NCI-H2029 treated with DMSO at 0.1 percent for 48 hours (cell line): ENCODE data around the gene IL1RAPL2.
"Not testable (repeated sequence)": the region's sequence is repeated elsewhere in the genome, so short reads cannot be mapped to it uniquely, and the experiment has no call there.

Source experiments
- DNase-seq: peaks from one replicate; lab custom pipeline; 2025; lab: John Stamatoyannopoulos, UW

Gene IL1RAPL2

DNA sequence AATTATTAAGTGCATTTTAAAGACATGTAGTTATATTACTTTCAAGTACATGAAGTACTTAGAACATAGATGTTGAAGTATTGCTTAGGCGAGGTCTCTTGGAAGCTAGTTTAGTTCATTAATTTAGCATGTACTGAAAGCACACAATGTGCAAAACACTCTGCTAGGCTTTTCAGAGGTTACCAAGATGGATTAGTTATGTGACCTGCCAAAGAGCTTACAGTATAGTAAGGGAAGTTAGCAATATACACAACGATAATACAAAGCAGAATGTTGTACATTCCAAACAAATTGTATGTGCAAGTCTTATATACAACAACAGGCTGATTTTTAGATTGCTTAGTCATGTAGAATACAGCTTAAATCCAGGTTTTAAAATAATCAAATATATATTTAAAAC lies 1137.9 kb downstream of the IL1RAPL2 start:
- no peak for DNase-seq

DNA sequence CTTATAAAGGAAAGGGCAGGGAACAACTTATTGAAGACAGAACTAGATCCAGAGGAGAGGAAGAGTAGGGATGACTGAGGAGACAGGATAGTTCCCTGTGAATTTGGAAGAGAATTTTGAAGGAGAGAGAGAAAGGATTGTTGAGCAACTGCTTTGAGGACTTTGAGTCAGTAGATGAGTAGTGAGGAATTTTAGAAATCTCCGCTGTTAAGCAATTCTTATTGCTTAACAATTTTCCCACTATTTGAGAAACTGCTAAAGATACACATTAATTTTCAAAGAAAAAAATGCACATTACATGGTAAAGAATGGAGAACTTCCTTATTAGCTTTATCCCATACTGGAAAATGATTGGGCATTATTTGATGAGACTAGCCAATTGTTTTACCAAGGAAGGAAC lies 1140.0 kb downstream of the IL1RAPL2 start:
- no peak for DNase-seq

DNA sequence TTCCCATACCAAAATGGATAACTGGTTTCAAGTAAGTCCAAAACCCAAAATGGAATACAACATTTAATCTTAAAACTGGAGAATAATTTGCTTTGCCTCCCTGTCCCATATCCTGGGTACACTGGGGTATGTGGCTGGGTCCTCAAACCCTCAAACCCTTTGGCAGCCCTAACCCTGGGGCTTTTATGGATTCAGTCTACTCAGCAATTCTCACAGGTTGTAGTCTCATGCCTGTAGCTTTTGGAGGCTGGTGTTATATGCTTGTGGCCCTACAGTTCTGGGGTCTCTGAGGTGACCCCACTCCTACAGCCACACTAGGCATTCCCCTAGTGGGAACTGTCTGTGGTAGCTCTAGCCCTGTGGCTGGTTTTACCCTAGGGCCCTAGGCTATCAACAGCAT lies 1145.8 kb downstream of the IL1RAPL2 start:
- DNase-seq, result no peak

DNA sequence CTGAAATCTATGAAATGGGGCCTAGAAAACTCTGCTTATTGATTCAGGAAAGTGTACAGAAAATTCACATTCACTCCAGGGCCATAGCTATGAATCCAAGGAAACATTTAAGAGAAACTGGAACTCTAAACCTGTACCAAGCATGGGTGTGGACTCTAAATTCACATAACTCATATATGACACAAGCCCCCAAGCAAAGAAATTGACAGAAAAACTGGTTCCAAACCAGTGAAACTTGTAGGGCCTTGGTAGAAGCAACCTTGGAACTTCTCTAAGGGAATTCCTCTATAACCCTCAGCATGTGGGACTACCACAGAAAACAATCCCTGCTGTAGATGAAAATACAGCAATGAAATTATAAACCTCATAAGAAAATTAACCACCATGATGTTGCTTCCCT lies 1149.7 kb downstream of the IL1RAPL2 start:
- no peak for DNase-seq

DNA sequence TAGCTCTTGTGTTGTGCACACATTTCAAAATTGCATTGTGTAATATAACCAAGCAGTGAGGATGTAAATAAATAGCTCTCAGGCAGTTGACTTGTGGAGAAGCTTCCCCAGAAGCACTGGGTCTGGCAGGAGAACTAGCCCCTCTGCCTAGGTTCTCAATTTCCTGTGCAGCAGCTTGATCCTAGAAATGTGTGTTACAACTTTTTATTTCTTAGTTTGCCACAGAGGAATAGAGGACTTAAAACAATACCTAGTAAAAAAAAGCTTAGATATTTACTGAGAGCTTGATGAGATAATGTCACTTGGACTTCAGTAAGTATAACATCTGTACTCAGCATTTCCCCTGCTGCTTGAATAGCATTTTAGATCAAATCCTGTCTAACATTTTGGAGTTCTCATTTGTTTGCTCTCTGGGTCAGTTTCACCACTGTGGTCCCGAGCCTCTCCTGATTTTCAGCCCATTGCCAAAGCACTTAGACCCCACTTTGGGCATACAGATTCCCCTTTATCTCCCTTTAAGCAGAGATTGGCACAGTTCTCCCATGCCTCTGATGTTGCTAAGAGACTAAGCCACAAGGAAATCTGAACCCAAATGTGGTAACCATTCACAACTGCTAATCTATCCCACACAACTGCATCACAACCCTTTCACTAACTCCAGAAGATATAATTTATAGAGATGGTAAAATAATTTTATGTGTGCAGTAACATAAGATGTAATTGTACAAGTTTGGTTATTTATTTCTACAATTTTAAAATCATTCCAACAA lies 1158.2 kb downstream of the IL1RAPL2 start:
- no peak for DNase-seq

DNA sequence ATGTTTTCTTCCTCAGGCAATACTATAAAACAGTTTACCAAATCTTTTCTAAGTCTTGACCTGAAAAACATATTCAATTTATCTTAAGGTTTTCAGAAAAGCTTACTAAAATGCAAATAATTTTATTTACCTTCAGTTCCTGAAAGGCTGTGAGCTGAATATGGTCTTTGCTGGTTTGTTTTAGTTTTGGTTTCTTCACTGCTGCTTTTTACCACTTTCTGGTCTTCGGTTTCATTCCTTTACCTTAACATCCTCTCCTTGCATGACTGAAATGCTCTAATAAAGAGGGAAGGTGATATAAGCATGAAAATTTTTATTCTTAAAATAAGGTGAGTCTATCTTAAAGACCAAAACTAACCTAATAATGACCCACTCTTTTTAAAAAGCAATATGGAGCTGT lies 1159.2 kb downstream of the IL1RAPL2 start:
- DNase-seq, result no peak

DNA sequence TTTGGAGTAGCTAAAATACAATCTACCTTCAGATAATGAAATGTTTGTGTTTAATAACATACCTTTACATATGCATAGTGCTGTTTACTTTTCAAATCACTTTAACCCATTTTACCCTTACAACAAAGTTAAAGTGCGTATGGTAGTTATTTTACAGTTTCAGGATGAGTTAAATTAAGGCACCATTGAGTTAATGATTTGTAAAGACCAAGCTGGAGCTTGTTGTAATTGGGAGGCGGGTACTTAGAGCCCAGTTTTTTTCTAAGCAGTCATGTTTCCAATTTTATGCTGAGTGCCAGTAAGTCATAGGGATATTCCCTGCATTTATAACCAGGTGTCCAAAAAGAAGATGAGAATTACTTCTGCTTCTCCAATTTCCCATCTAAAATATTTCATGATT lies 1172.2 kb downstream of the IL1RAPL2 start:
- DNase-seq, result no peak

DNA sequence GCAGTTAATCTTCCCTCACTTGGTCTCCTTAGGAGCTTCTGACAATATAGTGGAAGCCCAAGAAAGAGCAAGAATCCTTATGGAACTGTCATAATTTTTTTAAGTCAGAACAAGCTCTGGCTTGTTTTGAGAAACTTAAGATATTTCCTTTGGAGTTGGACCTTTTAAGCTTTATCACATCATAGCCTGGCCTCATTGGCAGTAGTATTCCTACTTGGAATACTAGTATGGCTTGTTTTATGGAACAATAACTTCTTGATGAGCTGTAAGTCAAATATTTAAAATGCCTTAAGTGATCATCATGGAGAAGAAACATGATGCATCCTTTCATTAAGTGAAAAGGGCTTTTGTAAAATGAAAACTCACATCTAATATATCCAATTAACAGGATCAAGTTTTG lies 1178.3 kb downstream of the IL1RAPL2 start:
- no peak for DNase-seq

DNA sequence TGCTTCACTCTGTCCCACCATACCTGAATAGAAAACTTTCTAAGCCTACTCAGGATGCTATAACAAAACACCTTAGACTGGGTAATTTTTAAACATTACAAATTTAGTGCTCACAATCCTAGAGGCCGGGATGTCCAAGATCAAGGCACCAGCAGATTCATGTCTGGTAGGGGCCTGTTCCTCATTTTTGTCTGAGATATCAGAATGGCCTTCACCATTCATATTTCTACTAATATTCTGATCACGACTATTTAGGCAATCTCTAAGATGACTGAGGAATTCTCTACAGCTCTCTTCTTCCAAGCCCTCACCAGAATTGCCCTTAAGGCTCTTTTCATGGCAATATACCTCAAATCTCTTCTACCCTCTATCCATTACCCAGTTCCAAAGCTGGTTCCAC lies 1178.9 kb downstream of the IL1RAPL2 start:
- no peak for DNase-seq

DNA sequence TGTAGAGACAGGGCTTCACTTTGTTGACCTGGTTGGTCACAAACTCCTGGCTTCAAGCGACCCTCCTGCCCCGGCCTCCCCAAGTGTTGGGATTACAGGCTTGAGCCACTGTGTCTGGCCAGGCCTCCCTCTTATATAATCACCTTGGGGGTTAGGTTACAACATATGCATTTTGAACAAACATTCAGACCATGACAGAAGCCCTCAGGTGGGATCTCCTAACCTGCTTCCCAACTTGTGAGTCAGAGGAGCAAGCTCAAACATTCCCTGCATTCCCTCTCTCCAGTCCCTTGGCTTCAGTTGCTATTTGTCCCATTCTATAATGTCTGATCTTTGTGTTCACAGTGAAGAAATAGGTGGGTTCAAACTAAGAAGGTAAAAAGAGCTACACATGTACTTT lies 1179.9 kb downstream of the IL1RAPL2 start:
- DNase-seq, result no peak

DNA sequence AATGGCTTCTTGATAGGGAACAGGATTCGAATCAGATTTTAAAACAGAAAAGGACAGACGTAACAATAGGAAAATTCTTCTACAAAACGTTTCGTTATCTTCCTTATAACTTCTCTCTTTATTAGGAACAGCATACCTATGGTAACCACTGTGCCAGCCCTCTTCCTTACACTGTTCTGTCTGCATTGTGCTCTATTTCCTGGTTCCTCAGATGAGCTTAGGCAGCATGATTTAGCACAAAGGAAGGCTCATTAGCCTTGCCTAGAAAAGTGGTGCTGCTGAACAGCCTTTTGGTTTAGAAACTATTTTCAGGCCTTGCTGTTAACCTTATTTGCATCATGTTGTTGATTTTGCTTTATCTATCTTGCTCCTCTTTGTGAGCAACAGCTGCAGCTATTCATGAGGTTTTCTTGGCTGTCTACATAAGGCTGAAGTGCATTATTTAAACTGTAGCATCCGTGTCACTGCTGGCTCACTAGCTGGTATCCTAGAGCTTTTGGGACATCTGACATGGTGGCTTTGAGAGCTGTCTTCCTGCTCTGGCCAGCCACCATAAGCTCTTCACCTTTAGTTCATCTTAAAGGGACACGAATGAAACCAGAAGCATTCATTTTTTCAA lies 1186.4 kb downstream of the IL1RAPL2 start:
- DNase-seq, result no peak

DNA sequence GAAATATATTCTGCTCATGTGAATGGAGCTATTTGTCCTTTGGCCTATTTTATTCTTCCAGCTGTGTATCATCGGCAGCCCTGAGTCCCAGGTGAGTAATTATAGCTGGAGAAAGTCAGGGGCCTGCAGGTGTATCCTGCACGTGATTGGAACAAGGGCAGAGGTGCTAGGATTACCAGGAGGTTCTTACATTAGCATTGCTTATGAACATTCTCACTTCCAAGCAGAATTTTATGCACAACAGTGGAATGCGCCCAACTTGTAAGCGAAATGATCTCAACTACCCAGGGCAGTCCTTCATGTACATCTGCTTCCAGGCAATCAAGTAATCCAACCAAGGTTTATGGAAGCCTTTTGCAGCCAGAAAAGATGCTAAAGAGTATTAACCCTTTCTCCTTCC lies 1187.4 kb downstream of the IL1RAPL2 start:
- DNase-seq, result no peak

DNA sequence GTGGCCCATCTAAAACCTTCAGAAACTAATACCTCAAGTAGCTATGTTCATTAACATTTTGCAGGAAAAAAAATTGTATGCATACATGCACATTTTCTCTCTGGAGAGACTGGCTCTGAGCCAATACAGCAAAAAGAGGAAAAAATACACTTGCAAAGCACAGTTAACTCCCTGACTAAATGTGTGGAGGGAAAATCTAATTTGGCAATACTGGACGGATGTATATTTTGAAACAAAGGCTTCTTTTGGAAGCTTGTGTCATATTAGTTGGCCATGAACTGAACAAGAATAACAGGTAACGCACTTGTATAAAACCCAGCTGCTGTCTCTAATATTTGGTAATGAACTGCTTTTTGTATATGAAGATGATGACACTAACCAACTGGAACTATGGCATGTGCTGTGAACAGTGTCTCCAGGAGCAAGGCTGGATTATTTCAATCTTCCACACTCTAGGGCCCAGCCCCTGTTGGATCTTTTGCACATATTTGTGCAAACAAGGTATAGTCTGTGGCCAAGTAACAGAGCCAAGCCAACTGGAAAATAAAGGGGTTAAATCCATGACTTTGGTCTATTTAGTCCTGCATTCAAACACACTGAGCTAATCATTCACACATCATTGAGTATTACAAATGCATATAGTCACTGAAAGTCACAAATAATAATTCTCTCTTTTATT lies 1188.4 kb downstream of the IL1RAPL2 start:
- no peak for DNase-seq

DNA sequence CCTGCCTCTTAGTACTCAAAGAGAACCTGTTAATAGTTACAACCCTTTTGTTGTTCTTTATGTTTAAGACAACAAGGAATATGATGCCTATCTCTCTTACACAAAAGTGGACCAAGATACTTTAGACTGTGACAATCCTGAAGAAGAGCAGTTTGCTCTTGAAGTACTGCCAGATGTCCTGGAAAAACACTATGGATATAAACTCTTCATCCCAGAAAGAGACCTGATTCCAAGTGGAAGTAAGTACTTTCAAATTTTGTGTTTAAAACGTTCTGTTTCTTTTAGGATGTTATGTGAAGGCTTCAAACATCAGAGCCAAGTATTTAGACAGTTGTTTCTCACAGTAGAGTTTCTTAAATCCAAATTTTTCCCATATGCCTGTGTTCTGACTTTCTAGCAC lies 1189.1 kb downstream of the IL1RAPL2 start:
- DNase-seq, result no peak

DNA sequence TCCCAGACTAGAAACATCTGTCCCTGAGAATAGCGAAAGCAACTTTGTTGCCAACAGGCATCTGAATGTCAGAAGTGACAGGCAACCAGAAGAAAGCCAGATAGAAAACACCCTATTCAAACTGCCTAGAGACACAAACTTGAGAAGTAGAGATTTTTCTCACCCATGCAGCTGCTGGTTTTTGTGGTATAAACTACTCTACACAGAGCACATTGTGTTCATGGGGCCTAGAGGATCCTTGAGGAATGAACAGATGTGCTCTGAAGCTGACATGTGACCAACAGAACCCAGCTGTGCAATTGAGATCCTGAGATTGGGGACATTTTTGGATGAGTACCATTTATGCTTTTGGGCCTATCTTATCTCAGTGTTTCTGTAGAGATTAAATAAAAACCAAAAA lies 1192.8 kb downstream of the IL1RAPL2 start:
- no peak for DNase-seq

DNA sequence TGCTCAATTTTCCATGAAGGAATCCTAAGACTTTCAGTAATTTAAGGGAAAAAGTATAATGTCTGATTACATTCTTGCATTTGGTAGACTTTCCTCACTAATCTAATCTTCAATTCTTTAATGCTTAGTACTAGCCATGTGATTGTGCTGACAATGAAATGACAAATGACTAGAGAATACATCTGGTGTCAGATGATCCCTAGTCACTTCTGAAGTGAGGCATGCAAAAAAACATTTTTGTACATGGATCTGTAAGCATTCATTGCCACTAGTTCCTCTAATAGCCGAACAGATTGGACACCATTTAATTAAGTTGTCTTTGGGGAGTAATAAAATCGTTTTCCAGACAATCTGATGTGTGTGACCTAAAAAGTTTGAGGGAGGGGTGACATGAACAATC lies 1193.6 kb downstream of the IL1RAPL2 start:
- DNase-seq, result no peak

DNA sequence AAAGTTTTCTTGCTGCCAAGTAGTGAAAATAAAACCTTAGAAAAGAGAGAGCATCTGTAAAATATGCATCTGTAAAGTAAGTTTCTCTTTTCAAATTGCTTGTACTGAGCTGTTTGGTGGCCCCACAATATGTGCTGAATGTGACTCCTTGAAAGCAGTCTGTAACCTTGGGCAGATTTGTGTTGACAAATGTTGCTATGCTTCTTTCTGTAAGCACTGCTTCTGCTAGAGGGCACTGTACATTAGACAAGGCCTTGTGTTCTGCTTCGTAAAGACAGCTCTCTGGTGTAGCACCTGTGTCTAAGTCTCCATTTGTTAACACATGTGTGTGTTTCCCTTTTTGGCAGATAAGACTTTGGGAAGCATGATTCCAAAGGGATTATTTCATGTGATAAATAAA lies 1199.7 kb downstream of the IL1RAPL2 start:
- DNase-seq, result no peak

DNA sequence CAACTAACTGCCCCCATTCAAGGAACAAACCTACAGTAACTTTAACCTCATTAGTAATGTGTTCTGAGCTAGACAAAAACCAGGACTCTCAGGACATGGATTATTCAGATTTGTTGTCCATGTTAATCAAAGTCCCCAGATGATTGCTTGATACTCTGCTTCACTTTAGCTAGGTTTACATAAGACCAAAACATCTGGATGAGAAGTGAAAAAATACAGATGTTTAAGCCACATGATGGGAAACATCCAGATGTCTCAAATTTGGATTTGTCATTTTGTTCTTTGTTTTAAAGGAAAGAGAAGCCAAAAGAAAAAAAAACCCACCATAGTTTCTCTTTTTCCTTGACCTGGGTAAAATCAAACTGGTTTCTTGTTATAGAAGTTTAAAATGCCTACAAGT lies 1207.8 kb downstream of the IL1RAPL2 start:
- no peak for DNase-seq

DNA sequence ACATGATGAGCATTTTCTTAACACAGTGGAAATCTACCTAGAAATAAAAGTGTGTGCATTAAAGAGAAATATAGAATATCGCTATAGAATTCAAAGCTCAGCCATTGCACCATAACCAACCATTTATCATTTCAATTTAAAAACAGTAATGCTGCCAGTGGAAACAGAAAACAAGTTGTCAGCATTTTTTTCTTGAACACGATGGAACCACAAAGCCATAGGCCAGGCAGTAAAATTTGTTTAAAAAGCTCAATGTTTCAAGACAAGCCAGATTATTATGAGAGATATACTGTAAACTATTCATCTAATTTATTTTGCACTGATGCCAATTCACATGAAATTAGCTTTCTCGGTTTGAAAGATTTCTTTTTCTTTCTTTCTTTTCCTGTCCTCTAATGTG lies 1209.7 kb downstream of the IL1RAPL2 start:
- no peak for DNase-seq

DNA sequence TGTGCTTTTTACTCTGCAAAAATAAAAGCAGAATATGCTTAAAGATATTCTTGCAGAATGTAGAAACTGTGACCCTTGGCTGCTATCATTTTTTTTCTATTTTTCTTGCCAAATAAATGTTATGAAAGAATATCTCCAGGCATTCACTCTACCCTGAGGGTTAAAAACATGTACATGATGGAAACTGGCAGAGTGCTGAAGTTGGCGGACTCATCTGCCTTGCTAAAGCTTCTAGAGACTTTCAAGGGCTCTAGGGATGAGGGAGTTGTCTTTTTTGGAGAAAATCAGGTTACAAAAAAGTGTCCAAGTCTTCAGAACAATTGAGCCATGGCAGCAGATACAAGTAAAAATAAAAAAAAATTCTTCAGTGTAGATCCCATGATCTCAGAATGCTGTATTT lies 1215.8 kb downstream of the IL1RAPL2 start:
- no peak for DNase-seq

DNA sequence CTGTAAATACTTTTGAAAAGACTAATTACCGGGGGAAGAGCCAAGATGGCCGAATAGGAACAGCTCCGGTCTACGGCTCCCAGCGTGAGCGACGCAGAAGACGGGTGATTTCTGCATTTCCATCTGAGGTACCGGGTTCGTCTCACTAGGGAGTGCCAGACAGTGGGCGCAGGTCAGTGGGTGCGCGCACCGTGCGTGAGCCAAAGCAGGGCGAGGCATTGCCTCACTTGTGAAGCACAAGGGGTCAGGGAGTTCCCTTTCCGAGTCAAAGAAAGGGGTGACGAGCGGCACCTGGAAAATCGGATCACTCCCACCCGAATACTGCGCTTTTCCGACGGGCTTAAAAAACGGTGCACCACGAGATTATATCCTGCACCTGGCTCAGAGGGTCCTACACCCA lies 1230.9 kb downstream of the IL1RAPL2 start:
- not testable (repeated sequence) for DNase-seq

DNA sequence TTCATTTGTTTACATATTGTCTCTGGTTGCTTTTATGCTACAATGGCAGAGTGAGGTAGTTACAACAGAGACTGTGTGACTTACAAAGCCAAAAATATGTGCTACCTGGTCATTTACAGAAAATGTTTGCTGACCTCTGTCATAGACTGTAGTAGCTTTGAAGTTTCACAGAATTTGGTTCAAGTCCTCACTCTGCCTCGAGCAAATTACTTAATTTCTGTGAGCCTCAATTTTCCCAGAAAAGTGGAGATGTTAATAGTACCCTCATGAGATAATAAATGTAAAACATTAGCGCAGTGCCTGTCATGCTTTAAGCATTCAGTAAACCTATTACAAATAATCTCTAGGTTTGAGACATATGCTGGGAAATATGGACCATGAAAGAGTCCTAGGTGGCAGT lies 1237.9 kb downstream of the IL1RAPL2 start:
- DNase-seq, result no peak

DNA sequence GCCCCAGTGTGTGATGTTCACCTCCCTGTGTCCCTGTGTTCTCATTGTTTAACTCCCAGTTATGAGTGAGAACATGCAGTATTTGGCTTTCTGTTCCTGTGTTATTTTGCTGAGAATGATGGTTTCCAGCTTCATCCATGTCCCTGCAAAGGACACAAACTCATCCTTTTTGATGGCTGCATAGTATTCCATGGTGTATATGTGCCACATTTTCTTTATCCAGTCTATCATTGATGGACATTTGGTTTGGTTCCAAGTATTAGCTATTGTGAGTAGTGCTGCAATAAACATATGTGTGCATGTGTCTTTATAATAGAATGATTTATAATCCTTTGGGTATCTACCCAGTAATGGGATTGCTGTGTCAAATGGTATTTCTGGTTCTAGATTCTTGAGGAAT lies 1239.7 kb downstream of the IL1RAPL2 start:
- not testable (repeated sequence) for DNase-seq
